GM19372 (cell line): ENCODE measurements around the gene TARBP2.
A peak's percentile ranks its signal among the peaks of the same experiment; 100 is the strongest.
"Not testable (repeated sequence)": the region's sequence is repeated elsewhere in the genome, so short reads cannot be mapped to it uniquely, and the experiment has no call there.

Experiments
- ATAC-seq: cut with Tn5 transposase; IDR thresholded peaks from one replicate; pipeline ENCODE4 v1.9.1; 2021; ENCODE audit warnings: mild to moderate bottlenecking, low read depth, moderate library complexity; ENCODE audit not compliant: unreplicated experiment

Gene TARBP2

GRCh38 chr12:53474077-53474476 is 27.0 kb upstream of the TARBP2 start:
- no peak for ATAC-seq

- no peak for ATAC-seq
These were observed 26.3 kb upstream of the TARBP2 start for GRCh38 chr12:53474819-53475218.

GRCh38 chr12:53476769-53477209 is 24.3 kb upstream of the TARBP2 start:
- no peak for ATAC-seq

GRCh38 chr12:53478865-53479264 is 22.2 kb upstream of the TARBP2 start:
- ATAC-seq, result no peak

GRCh38 chr12:53479331-53479730 is 21.8 kb upstream of the TARBP2 start:
- ATAC-seq, result no peak

- ATAC-seq, result no peak
These were observed 20.3 kb upstream of the TARBP2 start for GRCh38 chr12:53480491-53481442.

GRCh38 chr12:53481458-53481857 is 19.6 kb upstream of the TARBP2 start:
- ATAC-seq, result not testable (repeated sequence)

- no peak for ATAC-seq
These were observed 19.0 kb upstream of the TARBP2 start for GRCh38 chr12:53481939-53482586.

GRCh38 chr12:53482626-53483168 is 18.4 kb upstream of the TARBP2 start:
- ATAC-seq, result no peak

- no peak for ATAC-seq
These were observed 17.7 kb upstream of the TARBP2 start for GRCh38 chr12:53483225-53483978.

GRCh38 chr12:53483979-53484377 is 17.1 kb upstream of the TARBP2 start:
- no peak for ATAC-seq

- no peak for ATAC-seq
These were observed 16.2 kb upstream of the TARBP2 start for GRCh38 chr12:53484686-53485575.

- no peak for ATAC-seq
These were observed 14.9 kb upstream of the TARBP2 start for GRCh38 chr12:53485955-53486735.

GRCh38 chr12:53486736-53487487 is 14.2 kb upstream of the TARBP2 start:
- no peak for ATAC-seq

GRCh38 chr12:53489242-53489864 is 11.7 kb upstream of the TARBP2 start:
- no peak for ATAC-seq

GRCh38 chr12:53492188-53492587 is 8.9 kb upstream of the TARBP2 start:
- no peak for ATAC-seq

GRCh38 chr12:53492830-53493609 is 8.1 kb upstream of the TARBP2 start:
- ATAC-seq, result peak; percentile 95
